HG02763 (cell line): ENCODE measurements around the gene PHF20.
"Not testable (repeated sequence)": the region's sequence is repeated elsewhere in the genome, so short reads cannot be mapped to it uniquely, and the experiment has no call there.

Source experiments
- ATAC-seq: cut with Tn5 transposase; IDR thresholded peaks from one replicate; pipeline ENCODE4 v1.9.1; 2021; ENCODE audit warnings: mild to moderate bottlenecking, moderate library complexity; ENCODE audit not compliant: unreplicated experiment

Gene PHF20

GRCh38 chr20:35967979-35968640 lies 196.3 kb downstream of the PHF20 start, which contains the start of gene CNBD2:
Gene CNBD2 (plus strand): TSS chr20:35968590. CDS start chr20:35968763, 173 bp downstream.
- ATAC-seq: no peak

- no peak for ATAC-seq
These were observed 197.1 kb downstream of the PHF20 start for GRCh38 chr20:35968930-35969329.

GRCh38 chr20:35971981-35972380 lies 200.2 kb downstream of the PHF20 start:
- no peak for ATAC-seq

- ATAC-seq: no peak
These were observed 200.6 kb downstream of the PHF20 start for GRCh38 chr20:35972462-35972861.

GRCh38 chr20:35974256-35974655 lies 202.4 kb downstream of the PHF20 start:
- ATAC-seq: no peak

- ATAC-seq: no peak
These were observed 204.0 kb downstream of the PHF20 start for GRCh38 chr20:35975576-35976373.

- no peak for ATAC-seq
These were observed 206.3 kb downstream of the PHF20 start for GRCh38 chr20:35978041-35978513.

- ATAC-seq: no peak
These were observed 207.7 kb downstream of the PHF20 start for GRCh38 chr20:35979544-35979943.

- no peak for ATAC-seq
These were observed 210.2 kb downstream of the PHF20 start for GRCh38 chr20:35981969-35982368.

GRCh38 chr20:35984382-35984781 lies 212.6 kb downstream of the PHF20 start:
- no peak for ATAC-seq

- no peak for ATAC-seq
These were observed 214.0 kb downstream of the PHF20 start for GRCh38 chr20:35985806-35986205.

GRCh38 chr20:35988910-35989463 lies 217.2 kb downstream of the PHF20 start:
- ATAC-seq: no peak

GRCh38 chr20:35991142-35991771 lies 219.4 kb downstream of the PHF20 start:
- ATAC-seq: no peak

- ATAC-seq: no peak
These were observed 221.0 kb downstream of the PHF20 start for GRCh38 chr20:35992713-35993335.

GRCh38 chr20:35994994-35995453 lies 223.2 kb downstream of the PHF20 start:
- ATAC-seq: no peak

- ATAC-seq: not testable (repeated sequence)
These were observed 224.7 kb downstream of the PHF20 start for GRCh38 chr20:35996492-35996891.
